ENCODE data around the gene CD1E.

DNA sequence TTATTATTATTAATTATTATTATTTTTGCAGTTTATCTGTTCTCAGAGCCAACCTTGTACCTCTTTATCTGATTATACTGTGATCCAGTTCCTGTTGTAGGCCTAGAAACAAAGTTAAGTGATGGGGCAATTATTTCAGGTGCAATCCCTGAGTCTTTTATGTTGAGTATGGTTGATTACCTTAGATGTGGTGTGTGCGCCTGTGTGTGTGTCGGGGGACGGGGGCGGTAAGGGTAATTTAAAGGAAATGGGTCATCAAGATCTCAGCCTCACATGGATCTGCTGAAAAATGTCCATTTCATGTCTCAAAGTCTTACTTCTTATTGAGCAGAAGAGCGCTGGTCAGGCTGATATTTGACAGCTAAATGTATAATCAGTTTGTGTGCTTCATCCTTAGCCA, 53.4 kb downstream of the CD1E start:
- TF ChIP-seq EZH2phosphoT487 (IDR thresholded peaks at IDR 0.05; ENCODE audit: low read depth), result no peak
- TF ChIP-seq, protein P1, sequence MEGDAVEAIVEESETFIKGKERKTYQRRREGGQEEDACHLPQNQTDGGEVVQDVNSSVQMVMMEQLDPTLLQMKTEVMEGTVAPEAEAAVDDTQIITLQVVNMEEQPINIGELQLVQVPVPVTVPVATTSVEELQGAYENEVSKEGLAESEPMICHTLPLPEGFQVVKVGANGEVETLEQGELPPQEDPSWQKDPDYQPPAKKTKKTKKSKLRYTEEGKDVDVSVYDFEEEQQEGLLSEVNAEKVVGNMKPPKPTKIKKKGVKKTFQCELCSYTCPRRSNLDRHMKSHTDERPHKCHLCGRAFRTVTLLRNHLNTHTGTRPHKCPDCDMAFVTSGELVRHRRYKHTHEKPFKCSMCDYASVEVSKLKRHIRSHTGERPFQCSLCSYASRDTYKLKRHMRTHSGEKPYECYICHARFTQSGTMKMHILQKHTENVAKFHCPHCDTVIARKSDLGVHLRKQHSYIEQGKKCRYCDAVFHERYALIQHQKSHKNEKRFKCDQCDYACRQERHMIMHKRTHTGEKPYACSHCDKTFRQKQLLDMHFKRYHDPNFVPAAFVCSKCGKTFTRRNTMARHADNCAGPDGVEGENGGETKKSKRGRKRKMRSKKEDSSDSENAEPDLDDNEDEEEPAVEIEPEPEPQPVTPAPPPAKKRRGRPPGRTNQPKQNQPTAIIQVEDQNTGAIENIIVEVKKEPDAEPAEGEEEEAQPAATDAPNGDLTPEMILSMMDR (IDR thresholded peaks at IDR 0.05; ENCODE audit: low read depth, low read length), result no peak

Measured in OCI-LY3 (cell line).